Trophoblast cell (in vitro differentiated cells and primary cell): Measurements from ENCODE around the gene HDAC7.
A peak's percentile ranks its signal among the peaks of the same experiment; 100 is the strongest.

Experiments
- DNase-seq, 2 donors: peaks; one replicate each; pipeline ENCODE4 v3.0.0-alpha.2; 2016
- H2AFZ ChIP-seq: 2 replicates; pipeline ENCODE4 v1.6.1; 2013; ENCODE audit warnings: low read length, moderate library complexity, mild to moderate bottlenecking; ENCODE audit not compliant: insufficient read depth, poor library complexity
- H2AK5ac ChIP-seq: 2 replicates; pipeline ENCODE4 v1.6.1; 2013; ENCODE audit warnings: mild to moderate bottlenecking, low read length
- H2BK120ac ChIP-seq: 2 replicates; pipeline ENCODE4 v1.6.1; 2013; ENCODE audit warnings: low read length, mild to moderate bottlenecking, moderate library complexity; ENCODE audit not compliant: insufficient read depth, poor library complexity
- H2BK12ac ChIP-seq: 2 replicates; pipeline ENCODE4 v1.6.1; 2013; ENCODE audit warnings: mild to moderate bottlenecking, low read length, moderate library complexity
- H2BK5ac ChIP-seq: 2 replicates; pipeline ENCODE4 v1.6.1; 2013; ENCODE audit warnings: low read length, low read depth, moderate library complexity, mild to moderate bottlenecking; ENCODE audit not compliant: poor library complexity
- H3K14ac ChIP-seq: 2 replicates; pipeline ENCODE4 v1.6.1; 2013; ENCODE audit warnings: mild to moderate bottlenecking, low read length
- H3K18ac ChIP-seq: 2 replicates; pipeline ENCODE4 v1.6.1; 2013; ENCODE audit warnings: mild to moderate bottlenecking, low read length
- H3K23ac ChIP-seq: 2 replicates; pipeline ENCODE4 v1.6.1; 2013; ENCODE audit warnings: low read length
- H3K27ac ChIP-seq: 2 replicates; pipeline ENCODE4 v1.5.1; 2013; ENCODE audit warnings: low read depth, mild to moderate bottlenecking, inconsistent platforms, low read length, moderate library complexity
- H3K27me3 ChIP-seq: 2 replicates; pipeline ENCODE4 v1.6.1; 2013; ENCODE audit warnings: inconsistent platforms, mild to moderate bottlenecking, low read length, moderate library complexity; ENCODE audit not compliant: insufficient read depth
- H3K36me3 ChIP-seq, 2 experiments: 1 replicate in 1 of 2; 2 replicates in 1 of 2; pipeline ENCODE4 v1.6.1; 2013; ENCODE audit warnings: low read length in 2 of 2, mild to moderate bottlenecking in 2 of 2, moderate library complexity in 1 of 2; ENCODE audit not compliant: insufficient read depth in 2 of 2, control insufficient read depth in 1 of 2
- H3K4ac ChIP-seq: 2 replicates; pipeline ENCODE4 v1.6.1; 2013; ENCODE audit warnings: low read depth, mild to moderate bottlenecking, low read length, moderate library complexity
- H3K4me1 ChIP-seq, 2 experiments: 1 replicate in 1 of 2; 2 replicates in 1 of 2; pipeline ENCODE4 v1.6.1; 2013; ENCODE audit warnings: low read length in 2 of 2, mild to moderate bottlenecking in 2 of 2, moderate library complexity in 1 of 2; ENCODE audit not compliant: insufficient read depth in 2 of 2, control insufficient read depth in 1 of 2
- H3K4me2 ChIP-seq: 2 replicates; pipeline ENCODE4 v1.6.1; 2013; ENCODE audit warnings: inconsistent platforms, mild to moderate bottlenecking, low read length, moderate library complexity
- H3K4me3 ChIP-seq: 2 replicates; pipeline ENCODE4 v1.5.1; 2013; ENCODE audit warnings: mild to moderate bottlenecking, low read depth, low read length, inconsistent platforms
- H3K79me1 ChIP-seq: one replicate; pipeline ENCODE4 v1.6.1; 2013; ENCODE audit warnings: low read length
- H3K79me2 ChIP-seq: 2 replicates; pipeline ENCODE4 v1.6.1; 2013; ENCODE audit warnings: low read length, mild to moderate bottlenecking; ENCODE audit not compliant: control insufficient read depth, insufficient read depth, poor library complexity
- H3K9ac ChIP-seq: 2 replicates; pipeline ENCODE4 v1.6.1; 2013; ENCODE audit warnings: mild to moderate bottlenecking, low read length
- H3K9me3 ChIP-seq: 2 replicates; pipeline ENCODE4 v1.6.1; 2013; ENCODE audit warnings: low read depth, mild to moderate bottlenecking, control low read depth, inconsistent platforms, low read length; ENCODE audit not compliant: insufficient read depth
- H4K12ac ChIP-seq: 2 replicates; pipeline ENCODE4 v1.6.1; 2013; ENCODE audit warnings: low read depth, mild to moderate bottlenecking, low read length, moderate library complexity
- H4K8ac ChIP-seq: 2 replicates; pipeline ENCODE4 v1.6.1; 2013; ENCODE audit warnings: low read depth, mild to moderate bottlenecking, low read length, moderate library complexity
- H4K91ac ChIP-seq: one replicate; pipeline ENCODE4 v1.6.1; 2013; ENCODE audit warnings: low read depth, mild to moderate bottlenecking, low read length, moderate library complexity
- WGBS: extraction: QIAGEN DNeasy Blood & Tissue Kit; methylation state at CpG from one replicate; pipeline ENCODE4 v1.1.7; 2013; ENCODE audit warnings: missing lambda C conversion rate; ENCODE audit not compliant: insufficient read length, insufficient coverage; ENCODE audit errors: extremely low coverage; 5-methylcytosine and 5-hydroxymethylcytosine counted together

HDAC7 gene

GRCh38 chr12:47797441-47797840 lies 22.3 kb downstream of the HDAC7 start:
- H2AK5ac ChIP-seq: no peak overlapping the region
- H3K27me3 ChIP-seq: no peaks in the 10 kb centered on the region
- H3K14ac ChIP-seq: no peak overlapping the region
- peaks cover 4% of the 10 kb centered on the region for H3K79me1 ChIP-seq
- H3K27ac ChIP-seq: no peak overlapping the region
- no peak overlapping the region for H2BK120ac ChIP-seq
- no peak overlapping the region for H4K12ac ChIP-seq
- H4K8ac ChIP-seq: no peak overlapping the region
- peaks cover 64 to 75% of the 10 kb centered on the region in 2 experiments for H3K36me3 ChIP-seq
- no peak overlapping the region for H3K18ac ChIP-seq
- H3K4me1 ChIP-seq: peaks cover 7 to 11% of the 10 kb centered on the region in 2 experiments
- peaks cover 4% of the 10 kb centered on the region for H3K79me2 ChIP-seq
- peaks cover 4% of the 10 kb centered on the region for H3K9me3 ChIP-seq
- no peak overlapping the region for H3K4me3 ChIP-seq
- H3K4ac ChIP-seq: no peak overlapping the region
- H3K4me2 ChIP-seq: no peak overlapping the region
- no peak overlapping the region for H3K23ac ChIP-seq
- H2AFZ ChIP-seq: no peak overlapping the region
- no CpG with 5 or more reads among the region's 10 CpGs for WGBS
- H2BK5ac ChIP-seq: no peak overlapping the region
- peak in 1 of 2 donors; percentile 28 for DNase-seq
- H3K9ac ChIP-seq: no peak overlapping the region
- no peak overlapping the region for H2BK12ac ChIP-seq
- no peak overlapping the region for H4K91ac ChIP-seq

GRCh38 chr12:47795814-47796411 lies 23.8 kb downstream of the HDAC7 start:
- Histone ChIP-seq H3K9ac (no peak overlapping the region), H2BK5ac (no peak overlapping the region), H3K36me3 (peaks cover 75 to 84% of the 10 kb centered on the region in 2 experiments), H2AK5ac (no peak overlapping the region), H4K12ac (no peak overlapping the region), H3K18ac (no peak overlapping the region), H3K4me1 (peaks cover 0 to 2% of the 10 kb centered on the region in 2 experiments), H3K27ac (no peak overlapping the region), H3K23ac (no peak overlapping the region), H3K4me3 (no peak overlapping the region), H3K79me2 (no peaks in the 10 kb centered on the region), H2BK12ac (no peak overlapping the region), H3K14ac (no peak overlapping the region), H3K27me3 (no peaks in the 10 kb centered on the region), H3K4me2 (no peak overlapping the region), H4K8ac (no peak overlapping the region), H2AFZ (no peak overlapping the region), H3K4ac (no peak overlapping the region), H4K91ac (no peak overlapping the region), H2BK120ac (no peak overlapping the region), H3K79me1 (no peaks in the 10 kb centered on the region), H3K9me3 (peaks cover 4% of the 10 kb centered on the region)
- WGBS: no CpG with 5 or more reads among the region's 22 CpGs
- no peak for DNase-seq

GRCh38 chr12:47795121-47795813 lies 24.4 kb downstream of the HDAC7 start:
- H3K9ac ChIP-seq: no peak overlapping the region
- no peak for DNase-seq
- no peaks in the 10 kb centered on the region for H3K79me1 ChIP-seq
- H3K23ac ChIP-seq: no peak overlapping the region
- no peak overlapping the region for H2AK5ac ChIP-seq
- no peaks in the 10 kb centered on the region for H3K79me2 ChIP-seq
- no peak overlapping the region for H2BK120ac ChIP-seq
- no peak overlapping the region for H3K14ac ChIP-seq
- no peak overlapping the region for H3K27ac ChIP-seq
- H3K4me2 ChIP-seq: no peak overlapping the region
- peaks cover 4% of the 10 kb centered on the region for H3K9me3 ChIP-seq
- H3K4me1 ChIP-seq: peaks cover 0 to 2% of the 10 kb centered on the region in 2 experiments
- H4K8ac ChIP-seq: no peak overlapping the region
- H4K91ac ChIP-seq: no peak overlapping the region
- H3K4me3 ChIP-seq: no peak overlapping the region
- no peak overlapping the region for H2BK12ac ChIP-seq
- H3K18ac ChIP-seq: no peak overlapping the region
- H2AFZ ChIP-seq: no peak overlapping the region
- peaks cover 77 to 90% of the 10 kb centered on the region in 2 experiments for H3K36me3 ChIP-seq
- H2BK5ac ChIP-seq: no peak overlapping the region
- WGBS: no CpG with 5 or more reads among the region's 21 CpGs
- no peak overlapping the region for H4K12ac ChIP-seq
- no peak overlapping the region for H3K4ac ChIP-seq
- no peaks in the 10 kb centered on the region for H3K27me3 ChIP-seq

GRCh38 chr12:47794679-47795078 lies 25.0 kb downstream of the HDAC7 start:
- H3K14ac ChIP-seq: no peak overlapping the region
- no peak overlapping the region for H3K27ac ChIP-seq
- no peak overlapping the region for H2AK5ac ChIP-seq
- no peak overlapping the region for H2AFZ ChIP-seq
- no peak overlapping the region for H4K91ac ChIP-seq
- H4K8ac ChIP-seq: no peak overlapping the region
- H3K36me3 ChIP-seq: peaks cover 81 to 93% of the 10 kb centered on the region in 2 experiments
- H3K18ac ChIP-seq: no peak overlapping the region
- no peaks in the 10 kb centered on the region for H3K79me2 ChIP-seq
- no peak overlapping the region for H2BK12ac ChIP-seq
- H3K9me3 ChIP-seq: peaks cover 4% of the 10 kb centered on the region
- no peak overlapping the region for H3K9ac ChIP-seq
- DNase-seq: no peak
- H3K4me3 ChIP-seq: no peak overlapping the region
- H3K23ac ChIP-seq: no peak overlapping the region
- no peaks in the 10 kb centered on the region for H3K4me1 ChIP-seq
- H2BK5ac ChIP-seq: no peak overlapping the region
- H2BK120ac ChIP-seq: no peak overlapping the region
- no CpG with 5 or more reads among the region's 9 CpGs for WGBS
- no peak overlapping the region for H3K4ac ChIP-seq
- H3K79me1 ChIP-seq: no peaks in the 10 kb centered on the region
- no peak overlapping the region for H4K12ac ChIP-seq
- no peaks in the 10 kb centered on the region for H3K27me3 ChIP-seq
- H3K4me2 ChIP-seq: no peak overlapping the region
